ENCODE measurements around the gene SEL1L. TPM values are rescaled to one million over a fixed set of nuclear protein-coding genes. Genes with fewer than 3 reads are reported as not detected.

SEL1L gene
- total RNA-seq, 1 donor from 2014 or later = 71.9 TPM

- no peaks in the 10 kb centered on the region for H3K9me3 Mint-ChIP-seq (ENCODE audit: unreplicated experiment)
- TF ChIP-seq, protein P1, sequence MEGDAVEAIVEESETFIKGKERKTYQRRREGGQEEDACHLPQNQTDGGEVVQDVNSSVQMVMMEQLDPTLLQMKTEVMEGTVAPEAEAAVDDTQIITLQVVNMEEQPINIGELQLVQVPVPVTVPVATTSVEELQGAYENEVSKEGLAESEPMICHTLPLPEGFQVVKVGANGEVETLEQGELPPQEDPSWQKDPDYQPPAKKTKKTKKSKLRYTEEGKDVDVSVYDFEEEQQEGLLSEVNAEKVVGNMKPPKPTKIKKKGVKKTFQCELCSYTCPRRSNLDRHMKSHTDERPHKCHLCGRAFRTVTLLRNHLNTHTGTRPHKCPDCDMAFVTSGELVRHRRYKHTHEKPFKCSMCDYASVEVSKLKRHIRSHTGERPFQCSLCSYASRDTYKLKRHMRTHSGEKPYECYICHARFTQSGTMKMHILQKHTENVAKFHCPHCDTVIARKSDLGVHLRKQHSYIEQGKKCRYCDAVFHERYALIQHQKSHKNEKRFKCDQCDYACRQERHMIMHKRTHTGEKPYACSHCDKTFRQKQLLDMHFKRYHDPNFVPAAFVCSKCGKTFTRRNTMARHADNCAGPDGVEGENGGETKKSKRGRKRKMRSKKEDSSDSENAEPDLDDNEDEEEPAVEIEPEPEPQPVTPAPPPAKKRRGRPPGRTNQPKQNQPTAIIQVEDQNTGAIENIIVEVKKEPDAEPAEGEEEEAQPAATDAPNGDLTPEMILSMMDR (IDR thresholded peaks at IDR 0.05; ENCODE audit: unreplicated experiment) = no peak
These were observed 4.3 kb downstream of the SEL1L start for GRCh38 chr14:81529391-81529790.

GRCh38 chr14:81525129-81525528 is 8.5 kb downstream of the SEL1L start:
- Mint-ChIP-seq H3K9me3 (ENCODE audit: unreplicated experiment) (no peaks in the 10 kb centered on the region), H3K4me3 (ENCODE audit: unreplicated experiment) (no peak overlapping the region), H3K27ac (ENCODE audit: unreplicated experiment) (no peak overlapping the region), H3K27me3 (ENCODE audit: unreplicated experiment) (no peaks in the 10 kb centered on the region), H3K4me1 (ENCODE audit: unreplicated experiment) (peaks cover 14% of the 10 kb centered on the region), H3K36me3 (ENCODE audit: low read depth, unreplicated experiment) (peaks cover 9% of the 10 kb centered on the region)
- no peak for DNase-seq (ENCODE audit: low spot score)
- TF ChIP-seq, protein P1 (IDR thresholded peaks at IDR 0.05; ENCODE audit: unreplicated experiment) = no peak

More at GRCh38 chr14:81529391-81529790, 4.3 kb downstream of the SEL1L start:
- Mint-ChIP-seq H3K36me3 (ENCODE audit: low read depth, unreplicated experiment) (peaks cover 5% of the 10 kb centered on the region), H3K4me1 (ENCODE audit: unreplicated experiment) (peaks cover 11% of the 10 kb centered on the region), H3K27ac (ENCODE audit: unreplicated experiment) (no peak overlapping the region), H3K4me3 (ENCODE audit: unreplicated experiment) (no peak overlapping the region), H3K27me3 (ENCODE audit: unreplicated experiment) (no peaks in the 10 kb centered on the region)
- no peak for DNase-seq (ENCODE audit: low spot score)

GRCh38 chr14:81523616-81524015 is 10.0 kb downstream of the SEL1L start:
- Mint-ChIP-seq H3K27ac (ENCODE audit: unreplicated experiment) (no peak overlapping the region), H3K27me3 (ENCODE audit: unreplicated experiment) (peaks cover 6% of the 10 kb centered on the region), H3K9me3 (ENCODE audit: unreplicated experiment) (no peaks in the 10 kb centered on the region), H3K36me3 (ENCODE audit: low read depth, unreplicated experiment) (peaks cover 9% of the 10 kb centered on the region), H3K4me1 (ENCODE audit: unreplicated experiment) (peaks cover 28% of the 10 kb centered on the region), H3K4me3 (ENCODE audit: unreplicated experiment) (no peak overlapping the region)
- TF ChIP-seq, protein P1 (IDR thresholded peaks at IDR 0.05; ENCODE audit: unreplicated experiment) = no peak
- no peak for DNase-seq (ENCODE audit: low spot score)

DNA sequence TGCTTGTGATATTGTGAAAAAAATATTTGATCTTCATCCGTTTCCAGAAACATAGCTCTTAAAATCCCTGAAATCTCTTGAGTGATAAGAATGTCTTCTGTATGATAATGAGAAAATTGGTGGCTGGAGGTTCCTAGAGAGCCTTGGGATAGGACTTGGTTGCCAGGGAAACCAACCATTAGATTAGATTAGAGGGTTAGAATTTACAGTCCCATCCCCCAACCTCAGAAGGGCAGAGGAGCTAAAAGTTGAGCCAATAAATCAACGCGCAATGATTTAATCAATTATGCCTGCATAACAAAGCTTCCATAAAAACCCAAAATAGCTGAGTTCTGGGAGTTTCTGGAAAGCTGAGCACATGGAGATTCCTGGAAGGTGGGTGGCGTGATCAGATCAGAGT is 10.6 kb downstream of the SEL1L start:
- Mint-ChIP-seq H3K27me3 (ENCODE audit: unreplicated experiment) (peaks cover 6% of the 10 kb centered on the region), H3K4me1 (ENCODE audit: unreplicated experiment) (peaks cover 30% of the 10 kb centered on the region), H3K9me3 (ENCODE audit: unreplicated experiment) (no peaks in the 10 kb centered on the region), H3K36me3 (ENCODE audit: low read depth, unreplicated experiment) (peaks cover 9% of the 10 kb centered on the region), H3K4me3 (ENCODE audit: unreplicated experiment) (no peak overlapping the region), H3K27ac (ENCODE audit: unreplicated experiment) (no peak overlapping the region)
- DNase-seq (ENCODE audit: low spot score) = no peak
- TF ChIP-seq, protein P1 (IDR thresholded peaks at IDR 0.05; ENCODE audit: unreplicated experiment) = no peak

DNA sequence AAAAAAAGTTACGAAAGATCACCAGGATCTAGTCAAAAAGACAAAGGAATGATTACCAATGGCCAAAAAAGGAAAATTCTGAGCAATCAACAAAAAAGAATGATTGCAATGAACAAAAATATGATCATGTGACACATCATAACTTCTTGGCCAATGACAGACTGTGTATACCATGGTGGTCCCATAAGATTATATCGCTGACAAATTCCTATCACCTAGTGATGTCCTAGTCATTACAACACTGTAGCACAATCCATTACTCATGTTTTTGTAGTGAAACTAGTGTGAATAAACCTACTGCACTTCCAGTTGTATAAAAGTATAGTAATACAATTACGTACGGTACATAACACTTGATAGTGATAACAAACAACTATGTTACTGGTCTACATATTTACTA is 12.3 kb downstream of the SEL1L start:
- Mint-ChIP-seq H3K4me3 (ENCODE audit: unreplicated experiment) (no peak overlapping the region), H3K4me1 (ENCODE audit: unreplicated experiment) (peaks cover 40% of the 10 kb centered on the region), H3K27me3 (ENCODE audit: unreplicated experiment) (peaks cover 7% of the 10 kb centered on the region), H3K27ac (ENCODE audit: unreplicated experiment) (no peak overlapping the region), H3K36me3 (ENCODE audit: low read depth, unreplicated experiment) (peaks cover 9% of the 10 kb centered on the region), H3K9me3 (ENCODE audit: unreplicated experiment) (no peaks in the 10 kb centered on the region)
- TF ChIP-seq, protein P1 (IDR thresholded peaks at IDR 0.05; ENCODE audit: unreplicated experiment) = no peak
- DNase-seq (ENCODE audit: low spot score) = no peak

Measured in endothelial cell (in vitro differentiated cells).